IMR-90 (cell line): ENCODE results near the gene LCN12. TPM values are rescaled to one million over a fixed set of nuclear protein-coding genes. Genes with fewer than 3 reads are reported as not detected.

ENCODE experiments used
- ATAC-seq: fragments of 200-7000 bp; cut with Tn5 transposase; 2 replicates; pipeline ENCODE4 v1.9.1; 2020; ENCODE audit warnings: low read depth, mild to moderate bottlenecking, moderate library complexity
- BruUV-seq: library from RNA; stranded (reverse); fragments of 400-500 nt; replicated peaks from 2 replicates; lab custom pipeline; 2021; lab: Mats Ljungman, UMichigan
- CTCF ChIA-PET: fragments of 300-600 bp; formaldehyde crosslinking; extraction: SDS; loops from one replicate; lab custom pipeline; 2021; ENCODE audit warnings: antibody characterized with exemption; lab: Yijun Ruan, JAX
- POLR2A ChIA-PET: fragments of 300-600 bp; sonication (Branson Sonifier 250); formaldehyde crosslinking; loops from one replicate; lab custom pipeline; 2022; ENCODE audit warnings: antibody characterized with exemption; ENCODE audit not compliant: unreplicated experiment; lab: Charles Lee
- DNase-seq: peaks from one replicate; pipeline ENCODE4 v3.0.0; 2013
- H2AFZ ChIP-seq: replicated peaks from 2 replicates; pipeline ENCODE3; 2013; ENCODE audit warnings: low read length, mild to moderate bottlenecking; ENCODE audit not compliant: poor library complexity
- H2AK5ac ChIP-seq: 2 replicates; pipeline ENCODE4 v1.6.1; 2013; ENCODE audit warnings: low read depth, low read length, inconsistent platforms
- H2AK9ac ChIP-seq: replicated peaks from 2 replicates; pipeline ENCODE3; 2013; ENCODE audit warnings: mild to moderate bottlenecking, low read depth, low read length, moderate library complexity; ENCODE audit not compliant: poor library complexity
- H2BK120ac ChIP-seq: 2 replicates; pipeline ENCODE4 v1.6.1; 2013; ENCODE audit warnings: low read depth, low read length, inconsistent platforms
- H2BK15ac ChIP-seq: 3 replicates; pipeline ENCODE4 v1.6.1; 2013; ENCODE audit warnings: low read depth, low read length, inconsistent platforms
- H2BK20ac ChIP-seq: 2 replicates; pipeline ENCODE4 v1.6.1; 2013; ENCODE audit warnings: low read depth, mild to moderate bottlenecking, inconsistent platforms, low read length, moderate library complexity
- H2BK5ac ChIP-seq: 2 replicates; pipeline ENCODE4 v1.6.1; 2013; ENCODE audit warnings: mild to moderate bottlenecking, low read depth, low read length, inconsistent platforms; ENCODE audit not compliant: poor library complexity, severe bottlenecking
- H3K14ac ChIP-seq: replicated peaks from 2 replicates; pipeline ENCODE4 v1.6.1; 2013; ENCODE audit warnings: low read depth, low read length, inconsistent platforms
- H3K18ac ChIP-seq: 2 replicates; pipeline ENCODE4 v1.6.1; 2013; ENCODE audit warnings: low read depth, low read length, control low read depth
- H3K23ac ChIP-seq: 2 replicates; pipeline ENCODE4 v1.6.1; 2013; ENCODE audit warnings: low read depth, low read length, inconsistent platforms
- H3K27ac ChIP-seq: 2 replicates; pipeline ENCODE4 v1.5.1; 2013; ENCODE audit warnings: mild to moderate bottlenecking, control low read depth, low read length; ENCODE audit not compliant: insufficient read depth
- H3K27me3 ChIP-seq: 2 replicates; pipeline ENCODE4 v1.6.1; 2013; ENCODE audit warnings: low read length; ENCODE audit not compliant: control insufficient read depth, insufficient read depth
- H3K36me3 ChIP-seq: 2 replicates; pipeline ENCODE4 v1.6.1; 2013; ENCODE audit warnings: low read length, mixed read lengths; ENCODE audit not compliant: control insufficient read depth, insufficient read depth
- H3K4ac ChIP-seq: 2 replicates; pipeline ENCODE4 v1.6.1; 2013; ENCODE audit warnings: low read depth, low read length, inconsistent platforms
- H3K4me1 ChIP-seq: 2 replicates; pipeline ENCODE4 v1.6.1; 2013; ENCODE audit warnings: low read length, mixed read lengths; ENCODE audit not compliant: control insufficient read depth, insufficient read depth
- H3K4me2 ChIP-seq: 2 replicates; pipeline ENCODE4 v1.6.1; 2013; ENCODE audit warnings: low read depth, mild to moderate bottlenecking, control low read depth, low read length, moderate library complexity
- H3K4me3 ChIP-seq: 2 replicates; pipeline ENCODE4 v1.5.1; 2013; ENCODE audit warnings: low read depth, mild to moderate bottlenecking, control low read depth, low read length, moderate library complexity; ENCODE audit not compliant: insufficient read depth
- H3K56ac ChIP-seq: 2 replicates; pipeline ENCODE4 v1.6.1; 2013; ENCODE audit warnings: low read length, inconsistent platforms; ENCODE audit not compliant: insufficient read depth; ENCODE audit errors: extremely low read depth
- H3K79me1 ChIP-seq, 2 experiments: 2 replicates each; pipeline ENCODE4 v1.6.1; 2013; ENCODE audit warnings: low read length in 2 of 2, inconsistent platforms in 1 of 2, low read depth in 1 of 2
- H3K9ac ChIP-seq: 2 replicates; pipeline ENCODE4 v1.6.1; 2013; ENCODE audit warnings: low read depth, low read length, control low read depth
- H3K9me1 ChIP-seq: 2 replicates; pipeline ENCODE4 v1.6.1; 2013; ENCODE audit warnings: low read length, inconsistent platforms; ENCODE audit not compliant: insufficient read depth
- H3K9me3 ChIP-seq: 2 replicates; pipeline ENCODE4 v1.6.1; 2013; ENCODE audit warnings: low read length; ENCODE audit not compliant: control insufficient read depth, insufficient read depth
- H4K20me1 ChIP-seq: 2 replicates; pipeline ENCODE4 v1.6.1; 2013; ENCODE audit warnings: low read length, inconsistent platforms; ENCODE audit not compliant: insufficient read depth
- H4K5ac ChIP-seq: 2 replicates; pipeline ENCODE4 v1.6.1; 2013; ENCODE audit warnings: mild to moderate bottlenecking, low read depth, low read length, control low read depth
- H4K8ac ChIP-seq, 2 experiments: 2 replicates each; pipeline ENCODE4 v1.6.1; 2013; ENCODE audit warnings: low read depth in 2 of 2, low read length in 2 of 2, control low read depth in 1 of 2, inconsistent platforms in 1 of 2
- H4K91ac ChIP-seq: 2 replicates; pipeline ENCODE4 v1.6.1; 2013; ENCODE audit warnings: low read depth, low read length, inconsistent platforms; ENCODE audit not compliant: insufficient read depth
- BHLHE40 ChIP-seq: fragments of 150-350 bp; IDR thresholded peaks from 2 replicates; pipeline ENCODE4 v1.6.1; 2016; ENCODE audit warnings: mild to moderate bottlenecking, low read depth, low read length
- CEBPB ChIP-seq: IDR thresholded peaks from 2 replicates; pipeline ENCODE4 v1.6.1; 2012; ENCODE audit warnings: low read depth, low read length, improper control_type of control experiment
- CHD1 ChIP-seq: IDR thresholded peaks from 2 replicates; pipeline ENCODE4 v1.6.1; 2012; ENCODE audit warnings: low read depth, low read length, improper control_type of control experiment
- CTCF ChIP-seq: conservative IDR thresholded peaks from 2 replicates; pipeline ENCODE4 v1.5.1; 2012; ENCODE audit warnings: mild to moderate bottlenecking, low read depth, low read length, improper control_type of control experiment
- FOS ChIP-seq: fragments of 150-350 bp; IDR thresholded peaks from 2 replicates; pipeline ENCODE4 v1.6.1; 2016; ENCODE audit warnings: low read depth, low read length
- MAFK ChIP-seq: IDR thresholded peaks from 2 replicates; pipeline ENCODE4 v1.6.1; 2012; ENCODE audit warnings: low read depth, low read length, improper control_type of control experiment
- MAZ ChIP-seq: IDR thresholded peaks from 2 replicates; pipeline ENCODE4 v1.6.1; 2012; ENCODE audit warnings: low read depth, mild to moderate bottlenecking, low read length, improper control_type of control experiment, moderate library complexity, borderline replicate concordance
- MXI1 ChIP-seq: IDR thresholded peaks from 2 replicates; pipeline ENCODE4 v1.6.1; 2012; ENCODE audit warnings: low read depth, mild to moderate bottlenecking, low read length, moderate library complexity, borderline replicate concordance
- NFE2L2 ChIP-seq: fragments of 150-350 bp; IDR thresholded peaks from 2 replicates; pipeline ENCODE4 v1.6.1; 2016; ENCODE audit warnings: low read depth, mild to moderate bottlenecking, low read length
- POLR2A ChIP-seq: IDR thresholded peaks from 2 replicates; pipeline ENCODE4 v1.6.1; 2012; ENCODE audit warnings: mild to moderate bottlenecking, low read depth, low read length
- RAD21 ChIP-seq: IDR thresholded peaks from 2 replicates; pipeline ENCODE4 v1.6.1; 2012; ENCODE audit warnings: low read length, improper control_type of control experiment
- RCOR1 ChIP-seq: IDR thresholded peaks from 2 replicates; pipeline ENCODE4 v1.6.1; 2012; ENCODE audit warnings: mild to moderate bottlenecking, low read length, improper control_type of control experiment; ENCODE audit not compliant: insufficient replicate concordance
- RFX5 ChIP-seq: IDR thresholded peaks from 2 replicates; pipeline ENCODE4 v1.8.0; 2012; ENCODE audit warnings: low read depth, mild to moderate bottlenecking, low read length, moderate library complexity
- USF2 ChIP-seq: fragments of 150-350 bp; IDR thresholded peaks from 2 replicates; pipeline ENCODE4 v1.6.1; 2017; ENCODE audit warnings: mild to moderate bottlenecking, antibody characterized with exemption, low read length, low read depth
- WGBS, 2 experiments: methylation state at CpG; one replicate each; pipeline versions ENCODE4 v1.1.5 to v1.1.7; 2013; ENCODE audit warnings: missing lambda C conversion rate in 2 of 2; ENCODE audit not compliant: insufficient read length in 1 of 2; ENCODE audit errors: extremely low coverage in 2 of 2; 5-methylcytosine and 5-hydroxymethylcytosine counted together
- dilution Hi-C: fragments of 300-500 bp; cut with HindIII; formaldehyde crosslinking; loops from one replicate; pipeline ENCODE4 v1.14.3; 2018; ENCODE audit warnings: low sequenced_read_pairs; ENCODE audit not compliant: unreplicated experiment
- in situ Hi-C: fragments of 300-500 bp; cut with MboI; formaldehyde crosslinking; loops from 3 replicates; pipeline ENCODE4 v1.14.3; 2019; ENCODE audit warnings: low sequenced_read_pairs, inconsistent platforms, mixed read lengths
- intact Hi-C: fragments of 100-400 bp; cut with micrococcal nuclease; formaldehyde crosslinking; loops from 2 replicates; pipeline ENCODE4 v1.10.0; 2022
- polyA plus RNA-seq, 3 experiments: library from polyadenylated mRNA; depleted of rRNA; stranded (reverse); fragments of >200 nt; gene quantifications; 2 replicates each; pipeline ENCODE4 v1.2.3, GENCODE V29; 2012; ENCODE audit warnings: low replicate concordance in 1 of 3
- total RNA-seq: library from RNA; depleted of rRNA; stranded (reverse); fragments of >200 nt; gene quantifications from 2 replicates; pipeline ENCODE4 v1.2.3, GENCODE V29; 2012

Gene LCN12
- total and polyA plus RNA-seq, 2 of the 4 experiments (the other 2 are of a cell fraction): 0.12 TPM; not detected in 1

GRCh38 chr9:136984464-136985026 lies 32.5 kb downstream of the LCN12 start:
- Histone ChIP-seq H2BK15ac (no peak overlapping the region), H3K23ac (no peak overlapping the region), H3K4ac (no peak overlapping the region), H2AFZ (no peak overlapping the region), H3K4me3 (no peak overlapping the region), H3K14ac (no peak overlapping the region), H4K8ac (no peak overlapping the region), H4K91ac (no peak overlapping the region), H3K27me3 (peaks cover 48% of the 10 kb centered on the region), H3K27ac (no peak overlapping the region), H2AK9ac (no peak overlapping the region), H4K20me1 (no peaks in the 10 kb centered on the region), H2BK5ac (no peak overlapping the region), H3K9me1 (no peaks in the 10 kb centered on the region), H2BK20ac (no peak overlapping the region), H4K5ac (no peak overlapping the region), H2AK5ac (no peak overlapping the region), H3K79me1 (no peaks in the 10 kb centered on the region), H3K36me3 (no peaks in the 10 kb centered on the region), H3K9ac (no peak overlapping the region), H2BK120ac (no peak overlapping the region), H3K18ac (no peak overlapping the region), H3K56ac (no peak overlapping the region), H3K4me2 (no peak overlapping the region), H3K4me1 (no peaks in the 10 kb centered on the region), H3K9me3 (no peaks in the 10 kb centered on the region)
- ChIA-PET POLR2A (no interaction called here), CTCF (no interaction called here)
- TF ChIP-seq POLR2A (no peak), CHD1 (no peak), RCOR1 (no peak), USF2 (no peak), MAFK (no peak), FOS (no peak), RFX5 (no peak), CEBPB (no peak), BHLHE40 (no peak), CTCF (no peak), RAD21 (no peak), NFE2L2 (no peak), MAZ (no peak), MXI1 (no peak)
- no peak for DNase-seq
- in situ Hi-C loops (no loop called here), dilution Hi-C loops (no loop called here), intact Hi-C loops (no loop called here)
- ATAC-seq: no peak
- BruUV-seq: no TSS peak
- WGBS, 2 experiments: 41% methylated on average over 15 of the region's 29 CpGs; no CpG with 5 or more reads in 1 of the 2 experiments
